Measurements from ENCODE around the gene PRDM10. TPM values are rescaled to one million over a fixed set of nuclear protein-coding genes. Genes with fewer than 3 reads are reported as not detected.

PRDM10 gene
- total and polyA plus RNA-seq, 10 of the 15 experiments (the other 5 are each of a cell fraction or from before 2014, with no cell fraction given) = 0.93 to 6.2 (median 4.1) TPM

DNA sequence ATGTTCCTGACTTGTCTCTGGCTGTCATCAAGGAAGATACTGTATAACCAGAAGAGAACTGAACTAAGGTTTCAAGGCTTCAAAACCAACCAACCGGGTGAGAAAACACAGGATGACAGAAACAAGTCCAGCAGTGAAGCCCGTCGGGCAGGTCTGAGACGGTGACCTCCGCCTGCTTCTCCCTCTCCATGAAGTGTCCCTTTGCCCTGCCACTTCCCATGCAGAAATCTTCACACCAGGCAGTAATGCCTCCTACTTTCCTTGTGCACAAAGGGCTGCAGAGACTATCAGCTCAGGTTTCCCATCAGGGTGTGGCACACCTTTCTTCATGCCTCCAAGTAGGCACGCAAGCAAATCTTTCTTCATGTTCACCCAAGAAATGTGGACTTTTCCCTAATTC lies 24.2 kb downstream of the PRDM10 start:
- BruUV-seq (replicated peaks) = no TSS peak
- ChIA-PET CTCF (no interaction called here), RAD21 (ENCODE audit: unreplicated experiment) (interaction anchor here (1.1 kb wide), 1 partner anchor 154 kb away, joined by 3 read pairs; no protein-coding TSS in a partner anchor), SMC1A (ENCODE audit: uncharacterized antibody, unreplicated experiment) (interaction anchor here (0.6 kb wide), 1 partner anchor 190 kb away, joined by 3 read pairs; no protein-coding TSS in a partner anchor), POLR2A (interaction anchor here (0.5 kb wide), 1 partner anchor 141 kb away, joined by 4 read pairs; no protein-coding TSS in a partner anchor)
- H3K9ac ChIP-seq (ENCODE audit: control insufficient read depth, insufficient read depth, low read length) = no peak overlapping the region
- H3K9me3 ChIP-seq (replicated peaks; ENCODE audit: control insufficient read depth, insufficient read depth, low read length) = no peaks in the 10 kb centered on the region
- no peak overlapping the region for H3K4me2 ChIP-seq (ENCODE audit: control insufficient read depth, insufficient read depth)
- no peaks in the 10 kb centered on the region for H3K27me3 ChIP-seq (replicated peaks in 1 of 2; ENCODE audit: control insufficient read depth in 2 of 2, insufficient read depth in 2 of 2, low read length in 1 of 2)
- ATAC-seq (no peak), FAIRE-seq (no peak), DNase-seq (ENCODE audit: low read depth, low spot score) (no peak)
- TF ChIP-seq LARP7 (IDR thresholded peaks at IDR 0.05) = no peak
- TF ChIP-seq POLR2A (IDR thresholded peaks at IDR 0.05; ENCODE audit: low read depth, low read length) = no peak
- TF ChIP-seq MEF2B (IDR thresholded peaks at IDR 0.05; ENCODE audit: partially characterized antibody, poor library complexity, severe bottlenecking) = no peak
- no peak for TF ChIP-seq E4F1 (IDR thresholded peaks at IDR 0.05; ENCODE audit: borderline replicate concordance, partially characterized antibody)
- TF ChIP-seq RAD51 (IDR thresholded peaks at IDR 0.05) = no peak
- no peak for TF ChIP-seq BMI1 (IDR thresholded peaks at IDR 0.05; ENCODE audit: borderline replicate concordance)
- TF ChIP-seq HCFC1 (IDR thresholded peaks at IDR 0.05; ENCODE audit: low read length) = no peak
- TF ChIP-seq ZNF384 (IDR thresholded peaks at IDR 0.05; ENCODE audit: borderline replicate concordance, low read depth, low read length) = no peak
- no peak for TF ChIP-seq ZNF274 (IDR thresholded peaks at IDR 0.05; ENCODE audit: insufficient read depth, insufficient read length)
- no peak for TF ChIP-seq GATAD2B (conservative IDR thresholded peaks at IDR 0.05; ENCODE audit: low read depth)
- H4K20me1 ChIP-seq (ENCODE audit: control insufficient read depth, insufficient read depth) = no peaks in the 10 kb centered on the region
- intact Hi-C loops (cut with micrococcal nuclease; ENCODE audit: unreplicated experiment) = no loop called here
- in situ Hi-C loops (cut with MboI) = no loop called here
- no peaks in the 10 kb centered on the region for H3K79me2 ChIP-seq (ENCODE audit: control insufficient read depth, insufficient read depth, low read length)
- H2AFZ ChIP-seq (ENCODE audit: control insufficient read depth, low read depth, low read length) = no peak overlapping the region
- 97% methylated on average over 6 of the region's 6 CpGs for WGBS (ENCODE audit: insufficient coverage, insufficient replicate concordance, low lambda C conversion rate, missing lambda C conversion rate)
- H3K4me1 ChIP-seq (ENCODE audit: control insufficient read depth, insufficient read depth, low read length) = no peaks in the 10 kb centered on the region
- no peak overlapping the region for H3K4me3 ChIP-seq
- H3K36me3 ChIP-seq (ENCODE audit: control insufficient read depth in 2 of 2, insufficient read depth in 2 of 2, low read length in 1 of 2) = no peaks in the 10 kb centered on the region
- H3K27ac ChIP-seq (ENCODE audit: control insufficient read depth, insufficient read depth) = no peak overlapping the region

Measured in GM12878 (cell line).